ENCODE data around the gene SEC31B.
A peak's percentile ranks its signal among the peaks of the same experiment; 100 is the strongest.

The SEC31B gene, protein sequence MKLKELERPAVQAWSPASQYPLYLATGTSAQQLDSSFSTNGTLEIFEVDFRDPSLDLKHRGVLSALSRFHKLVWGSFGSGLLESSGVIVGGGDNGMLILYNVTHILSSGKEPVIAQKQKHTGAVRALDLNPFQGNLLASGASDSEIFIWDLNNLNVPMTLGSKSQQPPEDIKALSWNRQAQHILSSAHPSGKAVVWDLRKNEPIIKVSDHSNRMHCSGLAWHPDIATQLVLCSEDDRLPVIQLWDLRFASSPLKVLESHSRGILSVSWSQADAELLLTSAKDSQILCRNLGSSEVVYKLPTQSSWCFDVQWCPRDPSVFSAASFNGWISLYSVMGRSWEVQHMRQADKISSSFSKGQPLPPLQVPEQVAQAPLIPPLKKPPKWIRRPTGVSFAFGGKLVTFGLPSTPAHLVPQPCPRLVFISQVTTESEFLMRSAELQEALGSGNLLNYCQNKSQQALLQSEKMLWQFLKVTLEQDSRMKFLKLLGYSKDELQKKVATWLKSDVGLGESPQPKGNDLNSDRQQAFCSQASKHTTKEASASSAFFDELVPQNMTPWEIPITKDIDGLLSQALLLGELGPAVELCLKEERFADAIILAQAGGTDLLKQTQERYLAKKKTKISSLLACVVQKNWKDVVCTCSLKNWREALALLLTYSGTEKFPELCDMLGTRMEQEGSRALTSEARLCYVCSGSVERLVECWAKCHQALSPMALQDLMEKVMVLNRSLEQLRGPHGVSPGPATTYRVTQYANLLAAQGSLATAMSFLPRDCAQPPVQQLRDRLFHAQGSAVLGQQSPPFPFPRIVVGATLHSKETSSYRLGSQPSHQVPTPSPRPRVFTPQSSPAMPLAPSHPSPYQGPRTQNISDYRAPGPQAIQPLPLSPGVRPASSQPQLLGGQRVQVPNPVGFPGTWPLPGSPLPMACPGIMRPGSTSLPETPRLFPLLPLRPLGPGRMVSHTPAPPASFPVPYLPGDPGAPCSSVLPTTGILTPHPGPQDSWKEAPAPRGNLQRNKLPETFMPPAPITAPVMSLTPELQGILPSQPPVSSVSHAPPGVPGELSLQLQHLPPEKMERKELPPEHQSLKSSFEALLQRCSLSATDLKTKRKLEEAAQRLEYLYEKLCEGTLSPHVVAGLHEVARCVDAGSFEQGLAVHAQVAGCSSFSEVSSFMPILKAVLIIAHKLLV

DNA sequence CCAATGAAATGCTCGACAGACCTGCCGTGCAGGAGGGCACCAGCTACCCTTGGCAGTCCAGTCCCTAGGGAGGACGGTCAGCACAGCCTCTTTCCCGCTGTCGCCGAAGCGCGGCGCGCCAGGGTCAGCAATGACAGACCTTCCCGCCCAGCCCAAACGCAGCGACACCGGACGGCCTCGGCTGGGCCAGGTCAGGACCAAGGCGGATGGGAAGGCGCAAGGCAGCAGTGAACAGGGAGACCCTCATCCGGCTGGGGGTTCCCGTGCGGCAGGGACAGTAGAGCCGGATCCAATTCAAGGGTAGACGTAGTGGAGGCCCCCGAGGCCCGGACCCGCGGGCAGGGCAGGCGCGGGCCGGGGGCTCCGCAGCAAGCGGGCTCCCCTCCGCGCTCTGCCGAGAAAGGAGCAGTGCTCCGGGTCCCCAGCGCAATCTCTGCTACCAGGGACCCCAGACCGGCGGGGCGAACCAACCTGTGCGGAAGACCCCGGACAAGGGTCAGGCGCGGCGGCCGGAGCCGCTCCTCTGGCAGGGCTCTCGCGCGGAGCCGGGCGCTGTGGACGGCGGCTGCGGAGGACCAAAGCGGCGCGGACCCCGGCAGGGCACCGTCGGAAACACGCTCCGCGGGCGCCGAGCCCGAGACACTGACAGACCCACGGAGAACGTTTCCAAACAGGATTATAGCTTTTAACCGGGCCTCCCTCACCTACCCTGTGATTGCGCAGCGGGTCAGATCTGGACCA lies at the start of gene SEC31B:
TSS of gene SEC31B (minus strand) at position 551 of the 741 bp plus-strand sequence. CDS start 2,909 bp downstream, outside the sequence.
- no peak for DNase-seq

DNA sequence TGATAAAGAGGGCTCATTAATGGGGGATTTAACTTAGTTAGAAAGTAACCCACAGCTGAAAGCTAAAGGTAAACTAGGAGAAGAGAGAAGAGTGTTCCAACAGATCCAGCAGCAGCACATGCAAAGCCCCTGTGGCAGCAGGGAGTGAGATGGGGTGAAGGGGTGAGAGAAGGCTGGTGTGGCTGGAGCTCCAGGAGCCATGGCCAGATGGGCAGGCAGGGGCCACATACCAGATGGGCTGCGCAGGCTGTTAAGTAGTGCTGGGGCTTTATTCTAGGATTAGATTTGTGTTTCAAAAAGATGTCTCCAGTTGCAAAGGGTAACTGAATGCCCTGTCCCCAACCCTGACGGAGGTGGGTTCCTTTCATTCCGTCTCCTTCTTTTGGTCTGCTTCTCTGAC lies 49.3 kb upstream of the SEC31B start:
- DNase-seq = no peak

DNA sequence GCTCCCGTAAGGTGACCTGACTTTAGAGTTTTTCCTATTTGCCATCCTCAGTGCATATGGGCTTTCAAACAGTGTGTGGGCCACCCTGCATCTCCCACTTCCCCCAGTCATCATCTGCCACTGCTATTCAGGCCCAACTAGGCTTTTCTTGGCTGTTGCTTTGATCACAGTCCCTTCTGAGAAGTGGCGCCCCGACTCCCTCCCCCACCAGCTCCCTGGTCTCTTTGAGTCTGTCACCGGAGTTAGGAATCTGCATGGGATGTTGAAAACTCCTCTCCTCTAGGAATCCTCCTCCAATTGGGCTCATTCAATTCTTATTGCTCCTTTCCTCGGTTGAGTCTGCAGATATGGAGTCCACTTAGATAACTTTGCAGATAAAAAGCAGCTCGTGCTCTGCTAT lies 48.2 kb upstream of the SEC31B start:
- no peak for DNase-seq

DNA sequence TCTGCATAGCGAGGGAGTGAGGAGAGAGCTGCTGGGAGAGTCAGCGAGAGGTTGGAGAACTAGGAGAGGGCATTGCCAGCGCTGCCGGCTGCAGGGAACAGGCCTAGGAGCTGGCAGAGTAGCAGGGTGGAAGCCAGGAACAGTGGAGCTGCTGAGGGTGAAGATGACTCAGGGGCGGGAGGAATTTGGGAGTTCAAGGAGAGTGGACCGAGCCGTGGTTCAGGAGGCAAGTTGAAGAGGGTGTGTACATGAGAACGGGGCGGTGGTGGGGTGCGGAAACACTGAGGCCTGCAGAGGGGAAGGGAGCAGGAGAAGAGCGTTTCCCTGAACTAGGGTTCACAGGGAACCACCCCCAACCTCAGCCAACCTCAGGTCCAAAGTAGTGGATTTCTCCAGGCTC lies 47.6 kb upstream of the SEC31B start:
- no peak for DNase-seq

DNA sequence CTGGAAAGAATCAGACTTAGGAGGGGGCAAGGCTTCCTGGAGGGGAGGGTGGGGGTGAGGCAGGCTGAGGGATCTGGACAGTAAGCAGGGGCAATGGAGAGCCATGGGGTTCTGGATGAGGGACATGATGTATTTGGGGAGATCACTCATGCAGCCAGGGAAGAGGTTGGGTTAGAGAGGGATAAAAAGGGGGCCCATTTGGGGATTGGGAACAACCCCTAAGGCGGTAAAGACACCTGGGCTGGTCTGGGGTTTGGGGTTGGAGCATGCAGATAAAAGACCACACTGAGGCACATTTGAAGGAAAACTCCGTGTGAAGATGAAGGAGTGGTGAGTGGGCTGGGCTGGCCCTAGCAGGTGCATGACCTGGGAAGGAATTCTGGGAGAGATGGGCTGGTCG lies 46.9 kb upstream of the SEC31B start:
- no peak for DNase-seq

DNA sequence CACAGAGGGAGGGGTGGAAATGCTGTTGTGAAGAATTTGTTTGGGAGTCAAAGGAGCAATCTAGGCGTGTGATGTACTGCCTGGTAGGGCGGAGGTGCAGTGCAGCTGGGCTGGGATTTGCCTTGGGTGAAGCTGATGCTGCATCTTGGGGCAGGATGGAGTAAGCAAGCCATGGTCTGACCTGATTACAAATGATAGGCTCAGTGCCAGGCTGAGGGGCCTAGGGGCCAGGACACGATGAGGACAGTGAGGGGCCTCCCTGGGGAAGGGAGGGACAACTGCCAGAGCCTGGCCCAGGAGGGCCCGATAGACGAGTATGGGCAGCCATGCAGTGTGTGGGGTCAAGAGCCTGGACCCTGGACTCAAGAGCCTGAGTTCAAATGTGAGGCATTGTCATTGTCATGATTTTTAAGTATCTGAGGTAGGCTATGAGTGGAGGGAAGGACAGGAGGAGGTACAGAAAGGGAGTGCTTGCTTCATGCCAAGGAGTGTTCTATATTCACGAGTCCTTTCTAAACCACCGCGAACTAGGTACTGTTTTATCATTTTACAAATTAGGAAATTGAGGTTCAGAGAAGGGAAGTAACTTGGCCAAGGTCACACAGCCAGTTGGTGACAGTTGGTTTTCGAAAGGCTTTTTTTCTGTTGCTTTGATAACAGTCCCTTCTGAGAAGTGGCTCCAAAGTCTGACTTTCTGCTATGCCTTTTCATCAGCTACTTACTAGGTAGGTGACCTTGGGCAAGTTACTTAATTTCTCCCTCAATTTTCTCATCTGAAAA lies 45.7 kb upstream of the SEC31B start:
- DNase-seq = no peak

DNA sequence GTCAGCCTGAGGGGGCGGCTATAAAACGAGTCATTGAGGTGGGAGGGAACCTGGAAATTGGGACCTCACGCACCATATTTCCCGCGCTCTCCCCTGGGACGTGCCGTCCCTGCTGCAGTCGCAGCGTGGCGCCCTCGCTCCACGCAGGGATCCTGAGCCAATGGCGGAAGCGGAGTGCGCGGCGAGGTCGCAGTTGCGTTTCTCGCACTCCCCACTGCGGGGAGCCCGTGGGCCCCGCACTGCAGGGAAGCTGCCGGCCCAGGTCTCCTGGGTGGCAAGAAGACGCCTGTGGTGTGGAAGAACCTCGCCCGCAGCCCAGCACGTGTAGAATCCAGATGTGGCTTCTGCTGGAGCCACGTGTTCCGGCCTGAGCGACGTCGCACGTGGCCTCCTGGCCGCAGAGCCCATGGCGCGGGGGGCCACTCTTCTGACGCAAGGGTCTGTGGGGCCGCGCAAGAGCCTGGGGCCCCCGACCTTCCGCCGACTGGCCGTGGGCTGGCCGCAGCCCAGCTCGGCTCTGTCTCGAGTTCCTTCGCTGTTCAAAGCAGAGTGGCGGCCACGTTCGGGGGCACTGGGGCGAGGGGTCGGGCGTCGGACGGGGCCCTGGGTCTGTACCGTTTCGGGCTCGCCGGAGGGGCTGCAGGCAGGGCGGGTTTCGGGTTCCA lies 42.5 kb upstream of the SEC31B start:
- peak; percentile 78 to 81 for DNase-seq

DNA sequence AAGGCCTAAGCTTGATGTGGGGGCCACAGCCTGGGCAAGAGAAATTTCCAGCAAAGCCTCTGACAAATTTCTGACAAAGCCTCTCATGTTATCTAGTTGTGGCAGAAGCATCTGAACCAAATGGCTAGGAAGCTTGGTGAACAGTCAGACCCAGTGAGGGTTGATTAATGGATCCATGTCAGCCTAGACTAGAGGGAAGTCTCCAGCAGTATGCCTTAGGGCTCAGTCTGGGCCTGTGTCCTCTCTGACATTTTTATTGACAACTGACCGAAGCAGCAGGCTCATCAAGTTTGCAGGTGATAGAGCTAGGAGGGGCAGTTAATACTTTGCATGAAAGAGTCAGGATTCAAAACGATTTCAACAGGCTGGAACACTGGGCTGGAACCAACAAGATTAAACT lies 41.3 kb upstream of the SEC31B start:
- no peak for DNase-seq

DNA sequence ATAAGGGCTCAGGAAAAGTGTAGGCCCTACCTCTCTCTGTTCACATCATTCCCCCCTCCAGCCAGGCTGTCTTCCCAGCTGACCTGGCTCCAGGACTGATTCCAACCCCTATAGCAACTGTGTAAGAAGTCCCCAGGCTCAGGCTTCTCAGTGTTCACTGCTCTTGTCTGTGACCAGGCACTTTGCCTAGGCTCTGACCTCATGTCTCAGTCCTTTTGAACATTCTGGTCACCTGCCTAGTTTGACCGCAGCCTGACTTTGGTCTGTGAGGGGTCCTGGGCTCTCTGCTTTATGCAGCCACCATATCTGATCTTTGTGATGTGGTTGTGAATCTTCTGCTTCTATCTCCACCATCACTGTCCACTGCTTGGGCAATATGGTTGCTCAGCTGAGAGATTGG lies 40.6 kb upstream of the SEC31B start:
- DNase-seq = no peak

DNA sequence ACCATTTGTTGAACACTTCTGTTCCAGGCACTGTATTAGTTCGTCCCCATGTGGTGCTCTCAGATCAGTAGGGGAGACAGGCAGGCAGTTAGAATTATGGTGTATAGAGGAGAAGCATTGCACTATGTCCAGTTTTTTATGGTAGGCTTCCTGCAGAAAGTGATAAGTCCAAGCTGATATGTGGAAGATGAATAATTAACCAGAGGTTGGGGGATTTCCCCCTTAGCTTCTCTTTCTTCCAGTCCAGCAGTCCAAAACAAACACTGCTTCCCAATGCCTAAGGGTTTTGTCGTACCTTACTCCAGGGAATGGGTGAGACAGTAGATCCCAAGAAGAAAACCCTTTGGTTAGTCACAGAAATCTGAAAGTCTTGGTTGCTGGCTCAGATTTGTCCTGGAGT lies 35.2 kb upstream of the SEC31B start:
- no peak for DNase-seq

DNA sequence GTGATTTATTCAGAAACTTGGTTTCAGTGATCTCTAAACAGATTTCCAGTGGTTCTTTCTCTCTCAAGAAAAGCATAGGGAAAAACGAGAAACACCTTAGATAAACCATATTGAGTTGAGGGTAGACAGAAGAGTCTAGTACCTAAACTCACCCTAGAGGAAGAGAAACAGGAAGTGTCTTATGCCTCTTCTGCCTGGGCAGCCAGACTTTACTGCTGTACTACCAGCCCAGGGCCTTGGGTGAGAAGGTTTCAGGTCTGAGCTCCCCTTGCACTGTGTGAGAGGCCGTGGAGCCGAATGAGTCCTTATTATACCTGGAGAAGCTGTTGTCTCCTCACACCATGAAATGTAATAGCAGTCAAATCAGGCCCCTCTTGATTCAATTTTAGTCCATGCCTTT lies 34.3 kb upstream of the SEC31B start:
- no peak for DNase-seq

DNA sequence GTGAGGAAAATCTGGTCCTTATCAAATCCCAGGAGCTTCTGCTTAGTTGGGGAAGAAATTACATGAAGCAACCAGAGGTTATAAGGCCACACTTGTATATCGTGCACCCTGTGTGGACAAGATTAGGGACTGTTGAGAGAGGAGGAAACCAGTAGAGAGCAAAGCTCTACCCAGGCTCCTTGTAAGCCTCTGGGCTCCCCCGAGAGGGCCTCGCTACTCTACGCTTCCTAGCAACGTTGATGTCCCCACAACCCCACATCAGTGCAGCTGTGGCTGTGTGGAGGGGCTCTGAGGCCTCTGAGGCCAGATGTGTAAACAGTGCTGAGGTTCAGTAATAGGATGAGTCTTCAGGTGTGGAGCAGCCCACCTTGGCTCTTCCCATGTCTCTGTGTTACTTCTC lies 32.1 kb upstream of the SEC31B start:
- no peak for DNase-seq

DNA sequence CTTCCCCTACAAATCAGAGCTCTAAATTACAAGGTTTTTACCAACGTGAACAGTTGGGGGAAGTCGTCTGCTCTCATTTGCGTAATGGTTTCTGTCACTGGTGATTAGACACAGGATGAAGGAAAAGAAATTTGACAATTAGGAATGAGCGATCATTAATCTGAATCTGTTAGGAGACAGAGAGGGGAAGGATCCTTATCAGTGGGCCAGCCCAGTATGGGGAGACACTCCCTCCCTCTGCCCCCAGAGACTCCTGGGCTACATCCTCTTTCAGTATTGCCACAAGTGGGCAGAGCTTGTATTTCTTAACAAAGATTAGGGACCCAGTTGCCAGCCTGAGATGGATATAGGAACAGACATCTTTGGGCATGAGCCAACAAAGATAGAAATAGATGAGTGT lies 31.5 kb upstream of the SEC31B start:
- no peak for DNase-seq

DNA sequence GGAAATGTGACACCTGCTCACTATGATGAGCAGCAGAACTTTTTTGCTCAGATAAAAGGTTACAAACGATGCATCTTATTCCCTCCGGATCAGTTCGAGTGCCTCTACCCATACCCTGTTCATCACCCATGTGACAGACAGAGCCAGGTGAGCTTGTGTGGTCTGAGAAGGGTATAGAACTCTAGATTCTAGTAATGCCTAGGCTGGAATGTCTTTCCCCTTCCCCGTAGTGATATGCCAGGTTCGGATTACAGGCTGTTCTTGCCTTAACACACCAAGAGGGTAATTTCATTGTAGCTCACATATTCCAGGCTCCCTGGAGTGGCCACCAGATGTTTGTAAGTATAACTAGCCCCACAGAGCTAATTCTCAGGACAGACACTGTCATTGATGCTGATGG lies 25.3 kb upstream of the SEC31B start:
- DNase-seq = no peak

DNA sequence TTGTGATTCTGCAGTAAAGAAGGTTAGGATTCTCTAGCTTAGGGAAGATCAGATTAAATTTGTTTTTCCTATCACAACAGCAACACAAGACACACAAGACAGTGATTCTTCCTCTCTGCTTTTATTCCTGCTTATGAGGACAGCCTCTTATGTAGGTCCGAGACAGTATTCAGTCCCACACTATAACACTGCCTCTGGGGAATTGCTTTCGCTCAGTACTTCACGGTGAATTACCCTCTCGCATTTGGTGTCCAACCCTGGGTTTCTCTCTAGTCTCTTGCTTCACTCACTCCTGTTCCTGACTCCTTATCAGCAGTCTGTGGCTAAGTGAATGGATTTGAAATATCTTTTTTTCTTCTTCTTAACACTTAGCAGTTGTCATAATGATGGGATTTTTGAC lies 17.8 kb upstream of the SEC31B start:
- DNase-seq = no peak

DNA sequence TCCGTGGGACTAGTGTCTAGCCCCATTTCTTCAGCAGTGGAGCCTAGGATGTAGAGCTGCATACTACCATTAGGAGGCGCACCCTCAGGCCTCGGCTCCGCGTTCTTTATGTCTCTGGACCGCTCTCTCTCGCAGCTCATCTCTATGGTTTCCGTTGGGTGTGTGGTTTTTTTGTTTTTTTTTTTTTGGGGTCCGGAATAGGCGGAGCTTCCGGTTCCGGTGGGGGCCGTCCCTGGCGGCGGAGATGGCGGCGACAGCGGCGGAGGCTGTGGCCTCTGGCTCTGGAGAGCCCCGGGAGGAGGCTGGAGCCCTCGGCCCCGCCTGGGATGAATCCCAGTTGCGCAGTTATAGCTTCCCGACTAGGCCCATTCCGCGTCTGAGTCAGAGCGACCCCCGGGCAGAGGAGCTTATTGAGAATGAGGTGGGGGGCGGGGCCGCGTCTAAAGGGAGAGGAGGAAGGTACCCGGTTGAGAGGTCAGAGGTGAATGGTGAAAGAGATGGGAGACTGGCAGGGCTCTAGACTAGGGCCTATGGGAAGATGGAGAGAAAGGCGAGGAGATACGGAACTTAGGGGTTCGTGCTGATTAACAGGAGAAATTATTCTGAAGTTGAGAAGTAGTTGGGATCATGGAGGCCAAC lies 16.2 kb upstream of the SEC31B start, which contains the start of gene HIF1AN:
TSS of gene HIF1AN (plus strand) at position 229 of the 639 bp plus-strand sequence. CDS start at position 245, 16 bp downstream.
- DNase-seq = peak; percentile 95

DNA sequence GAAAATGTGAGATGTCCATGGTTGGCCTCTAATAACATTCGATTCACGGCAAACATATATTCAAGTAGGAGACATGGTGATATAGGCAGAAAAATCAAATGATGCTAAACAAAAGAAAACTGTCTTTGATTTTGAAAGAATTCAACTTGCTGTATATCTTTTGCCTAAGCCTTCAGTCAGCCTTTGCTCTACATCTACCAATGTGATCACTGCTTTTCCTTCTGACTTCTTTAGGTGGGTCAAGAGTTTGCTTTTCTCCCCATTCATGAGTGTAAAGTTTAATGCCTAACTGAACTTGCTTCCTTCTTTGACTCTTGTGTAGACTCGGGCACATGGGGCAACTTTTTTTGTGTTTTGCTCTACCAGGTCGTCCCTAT lies 15.7 kb upstream of the SEC31B start:
- DNase-seq = no peak

DNA sequence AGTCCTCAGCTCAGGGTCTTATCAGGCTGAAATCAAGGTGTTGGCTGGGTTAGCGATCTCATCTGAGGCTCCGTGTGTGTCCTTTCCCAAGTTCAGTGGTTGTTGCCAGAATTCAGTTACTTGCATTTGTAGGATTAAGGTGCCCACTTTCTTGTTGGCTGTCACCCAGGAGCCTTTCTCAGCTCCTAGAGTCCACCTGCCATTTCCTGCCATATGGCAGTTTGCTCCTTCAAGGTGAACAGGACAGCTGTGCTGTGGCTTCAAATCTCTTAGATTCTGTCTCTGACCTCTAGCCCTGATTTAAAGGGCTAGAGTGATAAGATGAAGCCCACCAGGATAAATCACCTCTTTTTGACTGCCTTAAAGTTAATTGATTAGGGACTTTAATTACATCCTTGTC lies 15.1 kb upstream of the SEC31B start:
- no peak for DNase-seq

DNA sequence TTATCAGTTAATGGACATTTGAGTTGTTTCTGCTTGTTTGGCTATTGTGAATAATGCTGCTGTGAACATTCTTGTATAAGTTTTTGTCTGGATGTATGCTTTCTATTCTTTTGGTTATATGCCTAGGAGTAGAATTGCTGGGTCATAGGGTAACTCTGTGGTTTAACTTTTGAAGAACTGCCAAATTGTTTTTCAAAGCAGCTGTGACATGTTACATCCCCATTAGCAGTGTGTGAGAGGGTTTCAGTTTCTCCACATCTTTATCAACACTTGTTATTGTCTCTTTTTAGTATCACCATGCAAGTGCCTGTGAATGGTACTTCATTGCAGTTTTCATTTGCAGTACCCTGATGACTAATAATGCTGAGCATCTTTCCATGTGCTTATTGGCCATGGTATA lies 12.1 kb upstream of the SEC31B start:
- DNase-seq = no peak

DNA sequence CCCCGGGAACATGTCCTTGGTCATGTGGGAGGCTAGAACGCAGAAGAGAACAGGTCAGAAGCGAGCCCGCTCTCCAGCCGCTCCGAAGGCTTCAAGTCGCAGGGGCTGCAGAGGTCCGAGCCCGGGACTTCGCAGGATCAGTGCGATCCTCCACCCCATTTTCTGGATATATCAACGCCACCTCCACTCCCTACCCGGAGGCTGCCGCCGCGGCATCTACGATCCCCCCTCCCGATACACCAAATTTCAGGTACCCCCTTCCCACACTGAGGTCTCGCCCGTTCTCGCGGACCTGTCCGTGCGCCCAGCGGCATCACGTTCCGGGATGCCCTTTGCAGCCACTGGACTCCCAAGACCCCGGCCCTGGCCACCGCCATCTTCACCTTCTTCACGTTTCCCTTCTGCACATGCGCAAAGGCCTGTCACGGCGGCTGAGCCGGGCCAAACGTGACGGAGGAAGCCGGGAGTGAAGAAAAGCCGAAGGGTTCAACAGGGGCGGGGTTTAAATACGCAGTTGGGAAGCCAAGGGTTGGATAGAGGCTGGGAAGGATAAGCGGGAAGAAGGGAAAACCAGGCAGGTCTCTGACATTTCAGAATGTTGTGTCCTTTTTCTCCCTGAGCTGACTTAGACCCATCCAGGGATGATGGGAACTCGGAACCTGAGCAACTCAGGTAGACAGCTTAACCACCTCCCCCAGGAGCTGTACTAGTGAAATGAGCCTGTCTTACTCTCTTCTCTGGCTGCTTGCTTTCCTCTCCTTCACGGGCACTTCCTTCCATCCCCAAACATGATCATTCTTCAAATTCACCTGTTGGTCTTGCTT lies 10.0 kb upstream of the SEC31B start, which contains the start of gene NDUFB8:
TSS of gene NDUFB8 (minus strand) at position 397 of the 824 bp plus-strand sequence. CDS start at position 377, 20 bp downstream.
- peak; percentile 90 to 91 for DNase-seq
